ENCODE results near the gene ZBTB7C. TPM values are rescaled to one million over a fixed set of nuclear protein-coding genes. Genes with fewer than 3 reads are reported as not detected.

The ZBTB7C gene
- total and polyA plus RNA-seq, 10 of the 15 experiments (the other 5 are each of a cell fraction or from before 2014, with no cell fraction given), result under 0.01 to 0.08 (median 0.01) TPM; not detected in 7

- Histone ChIP-seq H3K9ac (ENCODE audit: control insufficient read depth, insufficient read depth, low read length) (no peak overlapping the region), H3K4me2 (ENCODE audit: control insufficient read depth, insufficient read depth) (no peak overlapping the region), H3K4me3 (no peak overlapping the region), H3K79me2 (ENCODE audit: control insufficient read depth, insufficient read depth, low read length) (no peaks in the 10 kb centered on the region), H2AFZ (ENCODE audit: control insufficient read depth, low read depth, low read length) (no peak overlapping the region), H3K9me3 (replicated peaks; ENCODE audit: control insufficient read depth, insufficient read depth, low read length) (no peaks in the 10 kb centered on the region; the same call in 2 of the 3 replicates), H3K27me3 (replicated peaks in 1 of 2; ENCODE audit: control insufficient read depth in 2 of 2, insufficient read depth in 2 of 2, low read length in 1 of 2) (peaks cover 2% of the 10 kb centered on the region in 2 experiments; a peak in 2 of 4 replicates), H3K27ac (ENCODE audit: control insufficient read depth, insufficient read depth) (no peak overlapping the region), H3K4me1 (ENCODE audit: control insufficient read depth, insufficient read depth, low read length) (peaks cover 3% of the 10 kb centered on the region; the same call in 1 of the 2 replicates), H3K36me3 (ENCODE audit: control insufficient read depth in 2 of 2, insufficient read depth in 2 of 2, low read length in 1 of 2) (no peaks in the 10 kb centered on the region), H4K20me1 (ENCODE audit: control insufficient read depth, insufficient read depth) (no peaks in the 10 kb centered on the region)
- BruUV-seq (replicated peaks), result no TSS peak
- ATAC-seq, result no peak
- ChIA-PET POLR2A (no interaction called here), RAD21 (ENCODE audit: unreplicated experiment) (no interaction called here), CTCF (no interaction called here), SMC1A (ENCODE audit: uncharacterized antibody, unreplicated experiment) (no interaction called here)
- no peak for DNase-seq (ENCODE audit: low read depth, low spot score)
- in situ Hi-C loops (cut with MboI), result no loop called here
- intact Hi-C loops (cut with micrococcal nuclease; ENCODE audit: unreplicated experiment), result no loop called here
- TF ChIP-seq HDAC2 (IDR thresholded peaks at IDR 0.05) (no peak), WRNIP1 (IDR thresholded peaks at IDR 0.05; ENCODE audit: borderline replicate concordance, low read depth, low read length) (no peak), BCL11A (IDR thresholded peaks at IDR 0.05; ENCODE audit: low read depth, low read length) (no peak), CHD2 (IDR thresholded peaks at IDR 0.05; ENCODE audit: borderline replicate concordance, low read depth, low read length) (no peak), TBL1XR1 (IDR thresholded peaks at IDR 0.05; ENCODE audit: low read depth, low read length) (no peak), BMI1 (IDR thresholded peaks at IDR 0.05; ENCODE audit: borderline replicate concordance) (no peak), NR2C2 (IDR thresholded peaks at IDR 0.05; ENCODE audit: borderline replicate concordance, control insufficient read depth, insufficient read length, low read depth) (no peak), EZH2 (IDR thresholded peaks at IDR 0.05; ENCODE audit: borderline replicate concordance, control insufficient read depth, low read depth, low read length) (no peak), BCLAF1 (IDR thresholded peaks at IDR 0.05) (no peak), SRF (IDR thresholded peaks at IDR 0.05; ENCODE audit: low read depth in 2 of 2, low read length in 2 of 2) (no peak), SKIL (IDR thresholded peaks at IDR 0.05; ENCODE audit: low read depth, poor library complexity, severe bottlenecking) (no peak), POLR2A (IDR thresholded peaks at IDR 0.05; ENCODE audit: low read depth, low read length) (no peak), SIN3A (IDR thresholded peaks at IDR 0.05; ENCODE audit: low read depth, low read length) (no peak), NR2F1 (conservative IDR thresholded peaks at IDR 0.05) (no peak), EED (IDR thresholded peaks at IDR 0.05; ENCODE audit: low read depth) (no peak), POLR2AphosphoS5 (IDR thresholded peaks at IDR 0.05; ENCODE audit: low read length) (no peak), SMC3 (IDR thresholded peaks at IDR 0.05; ENCODE audit: borderline replicate concordance, low read length) (no peak), MYC (IDR thresholded peaks at IDR 0.05; ENCODE audit: insufficient read depth, insufficient read length, insufficient replicate concordance, low read length, severe bottlenecking) (no peak)
- FAIRE-seq, result no peak
- 43% methylated on average over 4 of the region's 4 CpGs for WGBS (ENCODE audit: insufficient coverage, insufficient replicate concordance, low lambda C conversion rate, missing lambda C conversion rate)
Measured at GRCh38 chr18:48367557-48367956, 41.6 kb downstream of the ZBTB7C start.

Data from GM12878 (cell line).